Measurements from ENCODE around the gene SWT1. TPM values are rescaled to one million over a fixed set of nuclear protein-coding genes. Genes with fewer than 3 reads are reported as not detected.

Gene SWT1
- total and polyA plus RNA-seq, 7 experiments from 2014 or later: 4.1 to 11.5 (median 5.2) TPM

DNA sequence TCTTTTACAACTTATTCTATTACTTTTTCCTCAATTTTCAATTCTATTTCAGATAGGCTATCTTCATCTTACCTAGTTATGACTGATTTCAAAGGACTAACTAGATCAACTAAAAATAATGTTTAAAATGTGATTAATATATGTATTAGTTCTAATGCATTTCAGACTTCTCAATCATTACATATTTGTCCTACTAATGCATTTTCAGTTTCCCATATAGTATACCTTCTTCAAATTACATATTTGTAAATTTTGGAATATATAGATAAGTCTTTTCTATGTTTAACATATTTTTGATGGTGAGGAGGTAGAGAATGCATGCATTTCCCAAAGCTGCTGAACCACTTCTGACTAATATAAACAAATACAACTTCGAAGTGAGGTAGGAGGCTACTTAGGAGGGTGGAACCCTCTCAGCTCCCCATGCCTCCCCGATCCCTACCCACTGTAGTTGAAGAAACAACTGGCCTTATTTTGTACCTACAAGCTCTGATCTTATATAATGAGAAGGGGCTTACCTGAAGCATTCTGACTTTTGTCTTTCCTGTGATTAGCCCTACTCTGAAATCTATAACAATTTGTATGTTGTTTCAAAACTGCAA is 2.0 kb upstream of the SWT1 start:
- H3K27me3 Mint-ChIP-seq: no peaks in the 10 kb centered on the region
- peak overlapping the region; percentile 97 to 100 (median 98) for H3K4me3 Mint-ChIP-seq
- peak overlapping the region; percentile 96 to 100 (median 98) for H3K27ac Mint-ChIP-seq
- Histone ChIP-seq H3K4me3 (ENCODE audit: low read length) (no peak overlapping the region), H3K4me1 (ENCODE audit: control insufficient read depth in 2 of 2, insufficient read depth in 2 of 2, low read length in 2 of 2) (peaks cover 9 to 20% of the 10 kb centered on the region in 2 donors), H3K36me3 (ENCODE audit: control insufficient read depth in 2 of 3, insufficient read depth in 3 of 3, low read length in 3 of 3) (peaks cover 0 to 18% (median 5%) of the 10 kb centered on the region in 3 experiments), H3K9me3 (ENCODE audit: control insufficient read depth in 2 of 3, low read length in 3 of 3) (no peaks in the 10 kb centered on the region), H3K27ac (ENCODE audit: low read depth, low read length) (peak overlapping the region; percentile 97), H3K27me3 (ENCODE audit: control insufficient read depth in 2 of 2, insufficient read depth in 2 of 2, low read length in 2 of 2) (no peaks in the 10 kb centered on the region)
- peaks cover 26 to 59% (median 57%) of the 10 kb centered on the region in 7 donors for H3K4me1 Mint-ChIP-seq
- ATAC-seq: no peak
- ChIA-PET POLR2A (interaction anchor here (0.6 to 4.2 kb wide), 5 partner anchors 94 to 1220 kb away, joined by 3 to 33 read pairs (median 5); partner anchors contain the start of genes IVNS1ABP, ODR4 and TPR), CTCF (interaction anchor here (0.5 kb wide), 1 partner anchor 154 kb away, joined by 3 read pairs; no protein-coding TSS in a partner anchor)
- intact Hi-C loops (cut with micrococcal nuclease): loop anchor here (5.0 to 10.0 kb wide), 7 partner anchors 130 to 1198 kb away; partner anchors contain the start of genes PRG4 (in 1 of the 2) and TSEN15 (in 1 of the 2)
- no peaks in the 10 kb centered on the region for H3K9me3 Mint-ChIP-seq
- peaks cover 0 to 17% (median 14%) of the 10 kb centered on the region in 5 donors for H3K36me3 Mint-ChIP-seq
- no peak for DNase-seq

DNA sequence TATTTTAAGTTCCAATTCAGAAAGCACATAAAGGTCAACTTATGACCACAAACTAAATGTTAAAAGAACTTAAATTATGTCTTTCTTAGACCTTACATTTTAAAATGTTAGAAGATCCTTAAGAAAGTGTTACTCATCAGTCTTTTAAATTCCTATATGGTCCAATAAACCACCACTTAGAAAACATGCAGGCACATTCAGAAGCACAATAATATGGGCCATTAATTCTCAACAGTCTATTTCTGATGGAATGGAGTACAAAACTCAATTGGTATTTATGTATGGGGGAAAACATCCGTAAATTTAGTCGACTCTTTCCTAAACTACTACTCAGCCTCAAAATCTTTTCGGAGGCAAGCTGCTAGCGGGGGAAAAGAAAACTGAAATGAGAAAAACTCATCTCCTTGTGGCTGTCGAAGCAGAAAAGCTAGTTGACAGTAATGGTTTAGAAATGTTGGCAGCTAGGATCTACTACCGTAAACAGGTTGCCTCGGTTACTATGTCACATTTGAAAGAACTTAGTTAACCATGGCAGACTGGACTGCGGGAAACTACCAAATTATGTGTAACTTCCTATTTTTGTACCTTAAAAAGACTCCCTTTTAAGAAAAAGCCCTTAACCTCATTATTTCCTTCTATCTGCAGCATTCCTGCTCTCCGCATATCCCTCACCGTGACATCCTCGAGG is 1.2 kb upstream of the SWT1 start:
- Histone ChIP-seq H3K36me3 (ENCODE audit: control insufficient read depth in 2 of 3, insufficient read depth in 3 of 3, low read length in 3 of 3) (peaks cover 0 to 11% (median 0%) of the 10 kb centered on the region in 3 experiments), H3K9me3 (ENCODE audit: control insufficient read depth in 2 of 3, low read length in 3 of 3) (no peaks in the 10 kb centered on the region), H3K27me3 (ENCODE audit: control insufficient read depth in 2 of 2, insufficient read depth in 2 of 2, low read length in 2 of 2) (no peaks in the 10 kb centered on the region), H3K4me1 (ENCODE audit: control insufficient read depth in 2 of 2, insufficient read depth in 2 of 2, low read length in 2 of 2) (peaks cover 9 to 20% of the 10 kb centered on the region in 2 donors), H3K4me3 (ENCODE audit: low read length) (peak overlapping the region; percentile 88), H3K27ac (ENCODE audit: low read depth, low read length) (peak overlapping the region; percentile 97)
- H3K4me1 Mint-ChIP-seq: peaks cover 28 to 62% (median 56%) of the 10 kb centered on the region in 7 donors
- peak overlapping the region; percentile 97 to 100 (median 98) for H3K4me3 Mint-ChIP-seq
- DNase-seq (peak in 5 of 9 donors; percentile 43 to 57 (median 52)), ATAC-seq (no peak)
- CTCF ChIA-PET: interaction anchor here (1.2 kb wide), 1 partner anchor 1219 kb away, joined by 3 read pairs; the partner anchor contains the start of genes ODR4 and TPR
- intact Hi-C loops (cut with micrococcal nuclease): loop anchor here (1.0 to 10.0 kb wide), 11 partner anchors 129 to 1685 kb away; partner anchors contain the start of genes ARPC5 (in 2 of the 2), TSEN15 (in 2 of the 2) and PRG4 (in 1 of the 2)
- peak overlapping the region; percentile 96 to 100 (median 98) for H3K27ac Mint-ChIP-seq
- H3K36me3 Mint-ChIP-seq: peaks cover 0 to 11% (median 10%) of the 10 kb centered on the region in 5 donors
- H3K27me3 Mint-ChIP-seq: no peaks in the 10 kb centered on the region
- H3K9me3 Mint-ChIP-seq: no peaks in the 10 kb centered on the region
- POLR2A ChIA-PET: interaction anchor here (0.6 to 4.2 kb wide), 13 partner anchors 11 to 1219 kb away, joined by 3 to 33 read pairs (median 4); partner anchors contain the start of genes EDEM3, IVNS1ABP, ODR4 and RNF2

DNA sequence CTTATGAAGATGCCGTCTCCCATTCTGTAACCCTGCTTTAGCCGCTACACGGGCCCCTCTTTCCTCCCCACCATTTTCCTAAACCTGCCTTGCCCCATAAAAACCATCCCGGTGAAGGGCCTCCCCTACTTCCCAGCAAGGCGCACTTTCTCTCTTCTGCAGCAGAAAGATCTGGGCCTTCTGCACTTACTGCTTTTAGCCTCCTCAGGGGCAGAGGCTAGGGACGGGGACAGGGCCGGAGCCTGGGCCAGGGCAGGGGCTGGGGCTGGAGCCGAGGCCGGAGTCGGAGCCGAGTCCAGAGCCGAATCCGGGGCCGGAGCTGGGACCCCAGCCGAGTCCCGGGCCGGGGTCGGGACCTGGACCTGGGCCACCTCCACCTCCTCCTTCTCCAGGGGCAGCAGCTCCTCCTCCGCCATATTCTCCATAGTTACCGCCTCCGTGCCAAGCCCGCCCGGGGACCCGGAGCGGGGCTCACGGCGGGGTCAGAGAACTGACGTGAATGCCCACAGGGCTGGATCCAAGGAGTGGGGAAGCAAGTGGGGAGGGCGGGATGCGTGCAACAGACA is 596 bp upstream of the SWT1 start:
- Histone ChIP-seq H3K36me3 (ENCODE audit: control insufficient read depth in 2 of 3, insufficient read depth in 3 of 3, low read length in 3 of 3) (peaks cover 0 to 11% (median 0%) of the 10 kb centered on the region in 3 experiments), H3K4me1 (ENCODE audit: control insufficient read depth in 2 of 2, insufficient read depth in 2 of 2, low read length in 2 of 2) (peaks cover 9 to 20% of the 10 kb centered on the region in 2 donors), H3K9me3 (ENCODE audit: control insufficient read depth in 2 of 3, low read length in 3 of 3) (no peaks in the 10 kb centered on the region), H3K4me3 (ENCODE audit: low read length) (peak overlapping the region; percentile 88), H3K27ac (ENCODE audit: low read depth, low read length) (peak overlapping the region; percentile 97), H3K27me3 (ENCODE audit: control insufficient read depth in 2 of 2, insufficient read depth in 2 of 2, low read length in 2 of 2) (no peaks in the 10 kb centered on the region)
- Mint-ChIP-seq H3K36me3 (peaks cover 0 to 12% (median 6%) of the 10 kb centered on the region in 5 donors), H3K4me1 (peaks cover 28 to 61% (median 57%) of the 10 kb centered on the region in 7 donors), H3K27me3 (no peaks in the 10 kb centered on the region), H3K27ac (peak overlapping the region; percentile 96 to 100 (median 98)), H3K9me3 (no peaks in the 10 kb centered on the region), H3K4me3 (peak overlapping the region; percentile 97 to 100 (median 98))
- intact Hi-C loops (cut with micrococcal nuclease): loop anchor here (1.0 to 10.0 kb wide), 11 partner anchors 128 to 1686 kb away; partner anchors contain the start of genes ARPC5 (in 2 of the 2), TSEN15 (in 2 of the 2) and PRG4 (in 1 of the 2)
- DNase-seq (peak in 1 of 9 donors; percentile 44), ATAC-seq (peak; percentile 37)
- ChIA-PET POLR2A (interaction anchor here (0.7 to 4.2 kb wide), 10 partner anchors 10 to 1219 kb away, joined by 3 to 33 read pairs (median 6); partner anchors contain the start of genes EDEM3, IVNS1ABP, ODR4 and RNF2), CTCF (interaction anchor here (1.2 to 2.0 kb wide), 2 partner anchors 14 to 1219 kb away, joined by 3 to 11 read pairs; partner anchors contain the start of genes ODR4 and TPR)

DNA sequence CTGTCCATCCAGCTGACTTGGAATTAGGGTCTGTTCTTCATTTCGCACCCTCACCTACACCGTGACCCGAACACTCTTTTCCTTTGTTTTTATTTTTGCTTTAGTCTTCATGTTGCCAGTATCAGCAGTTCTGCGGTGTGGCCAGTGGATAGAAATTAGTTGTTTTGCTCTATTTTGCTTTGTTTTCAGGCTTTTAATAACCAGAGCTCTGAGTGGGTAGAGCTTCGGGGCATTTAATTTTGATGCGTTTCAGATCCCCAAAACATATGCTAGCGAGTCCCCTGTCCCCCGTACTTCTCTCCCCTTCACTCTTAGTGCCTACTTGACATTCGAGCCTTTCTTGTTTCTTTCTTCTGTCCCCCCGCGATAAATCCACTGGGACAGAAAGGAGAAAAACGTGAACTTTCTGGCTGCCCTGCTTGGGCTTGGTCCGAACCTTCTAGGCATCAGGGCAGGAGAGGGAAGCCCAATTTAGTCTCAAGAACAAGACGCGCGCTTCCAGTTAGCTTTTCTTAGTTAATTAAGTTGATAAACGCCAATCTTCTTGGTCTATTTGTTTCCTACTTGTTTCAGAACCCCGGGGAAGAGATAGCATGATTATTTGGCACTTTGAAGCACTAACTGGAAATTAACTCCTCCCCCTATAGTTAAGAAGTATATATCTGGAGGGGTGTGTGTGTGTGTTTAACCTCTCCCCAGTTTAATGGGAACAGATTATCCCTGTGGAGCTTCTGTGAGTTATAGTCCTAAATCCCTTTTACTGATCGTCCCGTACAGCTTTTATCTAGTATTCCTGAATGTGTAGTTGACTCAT is 839 bp downstream of the SWT1 start:
- ChIA-PET POLR2A (interaction anchor here (0.7 to 4.2 kb wide), 7 partner anchors 11 to 1217 kb away, joined by 4 to 33 read pairs (median 7); partner anchors contain the start of genes EDEM3, IVNS1ABP, RNF2 and TPR), CTCF (interaction anchor here (0.7 to 2.0 kb wide), 3 partner anchors 13 to 523 kb away, joined by 3 to 11 read pairs (median 5); no protein-coding TSS in a partner anchor)
- Mint-ChIP-seq H3K27ac (peak overlapping the region; percentile 96 to 100 (median 98)), H3K4me3 (peak overlapping the region; percentile 97 to 100 (median 98)), H3K27me3 (no peaks in the 10 kb centered on the region), H3K4me1 (peaks cover 23 to 59% (median 48%) of the 10 kb centered on the region in 7 donors), H3K36me3 (peaks cover 0 to 5% (median 4%) of the 10 kb centered on the region in 5 donors), H3K9me3 (no peaks in the 10 kb centered on the region)
- intact Hi-C loops (cut with micrococcal nuclease): loop anchor here (1.0 to 10.0 kb wide), 21 partner anchors 12 to 1687 kb away; partner anchors contain the start of genes ARPC5 (in 2 of the 2), IVNS1ABP (in 2 of the 2), ODR4 (in 2 of the 2) and RNF2 (in 2 of the 2)
- no peaks in the 10 kb centered on the region for H3K27me3 ChIP-seq (ENCODE audit: control insufficient read depth in 2 of 2, insufficient read depth in 2 of 2, low read length in 2 of 2)
- DNase-seq (peak in 4 of 9 donors; percentile 8 to 15 (median 9)), ATAC-seq (no peak)
- no peaks in the 10 kb centered on the region for H3K9me3 ChIP-seq (ENCODE audit: control insufficient read depth in 2 of 3, low read length in 3 of 3)
- peak overlapping the region; percentile 97 for H3K27ac ChIP-seq (ENCODE audit: low read depth, low read length)
- H3K4me3 ChIP-seq (ENCODE audit: low read length): peak overlapping the region; percentile 88
- H3K4me1 ChIP-seq (ENCODE audit: control insufficient read depth in 2 of 2, insufficient read depth in 2 of 2, low read length in 2 of 2): peaks cover 9 to 20% of the 10 kb centered on the region in 2 donors
- H3K36me3 ChIP-seq (ENCODE audit: control insufficient read depth in 2 of 3, insufficient read depth in 3 of 3, low read length in 3 of 3): peaks cover 0 to 11% (median 0%) of the 10 kb centered on the region in 3 experiments

DNA sequence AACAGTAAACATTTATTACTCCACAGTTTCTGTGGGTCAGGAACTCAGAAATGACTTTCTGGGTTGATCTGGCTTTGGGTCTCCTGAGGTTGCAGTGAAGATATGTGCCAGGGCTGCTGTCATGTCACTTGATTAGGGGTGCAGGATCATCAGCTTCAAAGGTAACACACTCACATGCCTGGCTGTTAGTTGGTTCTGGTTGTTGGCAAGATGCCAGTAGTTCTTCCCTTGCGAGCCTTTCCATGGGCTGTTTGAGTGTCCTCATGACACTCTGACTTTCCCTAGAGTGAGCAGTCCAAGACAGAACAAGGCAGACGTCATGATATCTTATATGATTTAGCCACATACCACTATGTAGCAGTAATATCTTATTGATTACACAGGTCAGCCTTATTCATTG is 1.8 kb downstream of the SWT1 start:
- peaks cover 17 to 52% (median 38%) of the 10 kb centered on the region in 7 donors for H3K4me1 Mint-ChIP-seq
- ChIA-PET POLR2A (interaction anchor here (1.2 to 4.2 kb wide), 4 partner anchors 10 to 404 kb away, joined by 3 to 33 read pairs (median 10); partner anchors contain the start of genes EDEM3 and IVNS1ABP), CTCF (interaction anchor here (0.6 to 1.4 kb wide), 2 partner anchors 357 to 522 kb away, joined by 3 to 5 read pairs; no protein-coding TSS in a partner anchor)
- Histone ChIP-seq H3K27me3 (ENCODE audit: control insufficient read depth in 2 of 2, insufficient read depth in 2 of 2, low read length in 2 of 2) (no peaks in the 10 kb centered on the region), H3K27ac (ENCODE audit: low read depth, low read length) (no peak overlapping the region), H3K4me1 (ENCODE audit: control insufficient read depth in 2 of 2, insufficient read depth in 2 of 2, low read length in 2 of 2) (peaks cover 9 to 20% of the 10 kb centered on the region in 2 donors), H3K36me3 (ENCODE audit: control insufficient read depth in 2 of 3, insufficient read depth in 3 of 3, low read length in 3 of 3) (peaks cover 0 to 11% (median 0%) of the 10 kb centered on the region in 3 experiments), H3K9me3 (ENCODE audit: control insufficient read depth in 2 of 3, low read length in 3 of 3) (no peaks in the 10 kb centered on the region), H3K4me3 (ENCODE audit: low read length) (no peak overlapping the region)
- DNase-seq: no peak
- no peak overlapping the region for H3K27ac Mint-ChIP-seq
- H3K36me3 Mint-ChIP-seq: peaks cover 0 to 11% (median 3%) of the 10 kb centered on the region in 5 donors
- no peaks in the 10 kb centered on the region for H3K9me3 Mint-ChIP-seq
- peak overlapping the region in 8 of 10 donors; percentile 44 to 100 (median 98) for H3K4me3 Mint-ChIP-seq
- H3K27me3 Mint-ChIP-seq: no peaks in the 10 kb centered on the region
- intact Hi-C loops (cut with micrococcal nuclease): loop anchor here (5.0 to 10.0 kb wide), 7 partner anchors 126 to 1201 kb away; partner anchors contain the start of genes PRG4 (in 1 of the 2) and TSEN15 (in 1 of the 2)
- no peak for ATAC-seq
